HepG2 (cell line): ENCODE results near the gene ULK3. TPM values are rescaled to one million over a fixed set of nuclear protein-coding genes. Genes with fewer than 3 reads are reported as not detected.

Experiments
- AKNA ChIP-seq: sonication (generic); formaldehyde crosslinking; IDR thresholded peaks from 2 replicates; pipeline ENCODE4 v1.4.0; 2020; ENCODE audit warnings: missing genetic modification reagents, borderline replicate concordance
- ARNT ChIP-seq: fragments of 450-650 bp; IDR thresholded peaks from 2 replicates; pipeline ENCODE4 v1.6.1; 2017
- BRD4 ChIP-seq: sonication (generic); formaldehyde crosslinking; IDR thresholded peaks from 2 replicates; pipeline ENCODE4 v1.4.0; 2020; ENCODE audit warnings: missing genetic modification reagents
- FOXK1 ChIP-seq: sonication (generic); formaldehyde crosslinking; IDR thresholded peaks from 2 replicates; pipeline ENCODE4 v1.4.0; 2020; ENCODE audit warnings: low read depth, missing genetic modification reagents, borderline replicate concordance
- HBP1 ChIP-seq: IDR thresholded peaks from 2 replicates; pipeline ENCODE4 v1.6.1; 2016; ENCODE audit warnings: low read depth, control low read depth
- HMGA1 ChIP-seq: sonication (generic); formaldehyde crosslinking; conservative IDR thresholded peaks from 2 replicates; pipeline ENCODE4 v1.4.0; 2020; ENCODE audit warnings: missing genetic modification reagents
- MAFG ChIP-seq: sonication (generic); formaldehyde crosslinking; IDR thresholded peaks from 2 replicates; pipeline ENCODE4 v1.5.1; 2020; ENCODE audit warnings: mild to moderate bottlenecking, missing genetic modification reagents
- POLR2A ChIP-seq, 2 experiments: IDR thresholded peaks; 2 replicates each; pipeline ENCODE4 v1.6.1; 2011; ENCODE audit warnings: low read depth in 2 of 2, low read length in 2 of 2, mild to moderate bottlenecking in 1 of 2, moderate library complexity in 1 of 2; ENCODE audit not compliant: insufficient read depth in 1 of 2
- SPEN ChIP-seq: sonication (generic); formaldehyde crosslinking; IDR thresholded peaks from 2 replicates; pipeline ENCODE4 v1.5.1; 2020; ENCODE audit warnings: low read depth, mild to moderate bottlenecking, missing genetic modification reagents
- YEATS2 ChIP-seq: sonication (generic); formaldehyde crosslinking; IDR thresholded peaks from 2 replicates; pipeline ENCODE4 v1.4.0; 2020; ENCODE audit warnings: missing genetic modification reagents, borderline replicate concordance
- ZMAT3 ChIP-seq: sonication (generic); formaldehyde crosslinking; conservative IDR thresholded peaks from 2 replicates; pipeline ENCODE4 v1.7.0; 2021; ENCODE audit warnings: missing genetic modification reagents
- ZNF317 ChIP-seq: sonication (generic); formaldehyde crosslinking; IDR thresholded peaks from 2 replicates; pipeline ENCODE4 v1.5.0; 2020; ENCODE audit warnings: mild to moderate bottlenecking, missing genetic modification reagents
- polyA plus RNA-seq, 8 experiments: library from polyadenylated mRNA; depleted of rRNA in 3 of 8; stranded (reverse) in 7 of 8; unstranded in 1 of 8; fragments of >200 nt; fragmentation: Illumina TruSeq in 4 of 8; extraction: Trizol in 4 of 8; gene quantifications; 2 replicates each; pipeline versions ENCODE4 v1.2.1 to v1.2.3, GENCODE V29; 2011 to 2016; ENCODE audit warnings: low read depth in 4 of 8, missing spikeins in 1 of 8, mixed read lengths in 1 of 8; ENCODE audit not compliant: insufficient read depth in 1 of 8
- total RNA-seq, 5 experiments: library from RNA; depleted of rRNA; stranded (reverse); fragments of >200 nt; fragmentation: Illumina TruSeq; extraction: Trizol; gene quantifications; 2 replicates each; pipeline ENCODE4 v1.2.3, GENCODE V29; 2016; ENCODE audit warnings: low read depth in 1 of 5
- TF ChIP-seq, protein P1 (sequence below): sonication (generic); formaldehyde crosslinking; IDR thresholded peaks from one replicate; pipeline ENCODE4 v1.5.1; 2020; ENCODE audit warnings: mild to moderate bottlenecking, missing genetic modification reagents; ENCODE audit errors: not compliant biosample characterization

The ULK3 gene
- total and polyA plus RNA-seq, 2 of the 13 experiments (the other 11 are each of a cell fraction or from before 2014, with no cell fraction given): 15.2 to 23.7 TPM

- TF ChIP-seq, protein P1, sequence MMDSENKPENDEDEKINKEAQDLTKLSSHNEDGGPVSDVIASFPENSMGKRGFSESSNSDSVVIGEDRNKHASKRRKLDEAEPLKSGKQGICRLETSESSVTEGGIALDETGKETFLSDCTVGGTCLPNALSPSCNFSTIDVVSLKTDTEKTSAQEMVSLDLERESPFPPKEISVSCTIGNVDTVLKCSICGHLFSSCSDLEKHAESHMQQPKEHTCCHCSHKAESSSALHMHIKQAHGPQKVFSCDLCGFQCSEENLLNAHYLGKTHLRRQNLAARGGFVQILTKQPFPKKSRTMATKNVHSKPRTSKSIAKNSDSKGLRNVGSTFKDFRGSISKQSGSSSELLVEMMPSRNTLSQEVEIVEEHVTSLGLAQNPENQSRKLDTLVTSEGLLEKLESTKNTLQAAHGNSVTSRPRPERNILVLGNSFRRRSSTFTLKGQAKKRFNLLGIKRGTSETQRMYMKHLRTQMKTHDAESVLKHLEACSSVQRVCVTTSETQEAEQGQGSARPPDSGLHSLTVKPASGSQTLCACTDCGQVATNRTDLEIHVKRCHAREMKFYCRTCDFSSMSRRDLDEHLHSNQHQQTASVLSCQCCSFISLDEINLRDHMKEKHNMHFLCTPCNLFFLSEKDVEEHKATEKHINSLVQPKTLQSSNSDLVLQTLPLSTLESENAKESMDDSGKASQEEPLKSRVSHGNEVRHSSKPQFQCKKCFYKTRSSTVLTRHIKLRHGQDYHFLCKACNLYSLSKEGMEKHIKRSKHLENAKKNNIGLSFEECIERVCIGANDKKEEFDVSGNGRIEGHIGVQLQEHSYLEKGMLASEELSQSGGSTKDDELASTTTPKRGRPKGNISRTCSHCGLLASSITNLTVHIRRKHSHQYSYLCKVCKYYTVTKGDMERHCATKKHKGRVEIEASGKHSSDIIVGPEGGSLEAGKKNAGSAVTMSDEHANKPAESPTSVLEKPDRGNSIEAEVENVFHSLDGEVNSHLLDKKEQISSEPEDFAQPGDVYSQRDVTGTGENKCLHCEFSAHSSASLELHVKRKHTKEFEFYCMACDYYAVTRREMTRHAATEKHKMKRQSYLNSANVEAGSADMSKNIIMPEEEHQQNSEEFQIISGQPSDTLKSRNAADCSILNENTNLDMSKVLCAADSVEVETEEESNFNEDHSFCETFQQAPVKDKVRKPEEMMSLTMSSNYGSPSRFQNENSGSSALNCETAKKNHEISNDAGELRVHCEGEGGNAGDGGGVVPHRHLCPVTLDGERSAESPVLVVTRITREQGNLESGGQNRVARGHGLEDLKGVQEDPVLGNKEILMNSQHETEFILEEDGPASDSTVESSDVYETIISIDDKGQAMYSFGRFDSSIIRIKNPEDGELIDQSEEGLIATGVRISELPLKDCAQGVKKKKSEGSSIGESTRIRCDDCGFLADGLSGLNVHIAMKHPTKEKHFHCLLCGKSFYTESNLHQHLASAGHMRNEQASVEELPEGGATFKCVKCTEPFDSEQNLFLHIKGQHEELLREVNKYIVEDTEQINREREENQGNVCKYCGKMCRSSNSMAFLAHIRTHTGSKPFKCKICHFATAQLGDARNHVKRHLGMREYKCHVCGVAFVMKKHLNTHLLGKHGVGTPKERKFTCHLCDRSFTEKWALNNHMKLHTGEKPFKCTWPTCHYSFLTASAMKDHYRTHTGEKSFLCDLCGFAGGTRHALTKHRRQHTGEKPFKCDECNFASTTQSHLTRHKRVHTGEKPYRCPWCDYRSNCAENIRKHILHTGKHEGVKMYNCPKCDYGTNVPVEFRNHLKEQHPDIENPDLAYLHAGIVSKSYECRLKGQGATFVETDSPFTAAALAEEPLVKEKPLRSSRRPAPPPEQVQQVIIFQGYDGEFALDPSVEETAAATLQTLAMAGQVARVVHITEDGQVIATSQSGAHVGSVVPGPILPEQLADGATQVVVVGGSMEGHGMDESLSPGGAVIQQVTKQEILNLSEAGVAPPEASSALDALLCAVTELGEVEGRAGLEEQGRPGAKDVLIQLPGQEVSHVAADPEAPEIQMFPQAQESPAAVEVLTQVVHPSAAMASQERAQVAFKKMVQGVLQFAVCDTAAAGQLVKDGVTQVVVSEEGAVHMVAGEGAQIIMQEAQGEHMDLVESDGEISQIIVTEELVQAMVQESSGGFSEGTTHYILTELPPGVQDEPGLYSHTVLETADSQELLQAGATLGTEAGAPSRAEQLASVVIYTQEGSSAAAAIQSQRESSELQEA (CRISPR knock-in tag): no peak
- TF ChIP-seq SPEN (CRISPR knock-in tag) (peak; percentile 37; the same call in 1 of the 2 replicates), MAFG (CRISPR knock-in tag) (no peak), POLR2A (IDR thresholded peaks at IDR 0.05; ENCODE audit: insufficient read depth in 1 of 2, low read depth in 2 of 2, low read length in 2 of 2) (peak; percentile 92 to 93), ZMAT3 (CRISPR knock-in tag) (peak; percentile 86; the same call in 1 of the 2 replicates), ZNF317 (CRISPR knock-in tag) (no peak), HBP1 (CRISPR knock-in tag) (no peak), BRD4 (CRISPR knock-in tag) (no peak), FOXK1 (CRISPR knock-in tag) (0 out of 2 replicates have a peak, but pooled peaks have one; percentile 37), YEATS2 (peak; percentile 72; the same call in 1 of the 2 replicates), HMGA1 (CRISPR knock-in tag) (no peak), ARNT (no peak), AKNA (CRISPR knock-in tag) (no peak)
Observed at GRCh38 chr15:74873036-74873755, 30.2 kb upstream of the ULK3 start, which contains the start of gene SCAMP2 (continued).
